ENCODE data around the gene MAP3K15.

DNA sequence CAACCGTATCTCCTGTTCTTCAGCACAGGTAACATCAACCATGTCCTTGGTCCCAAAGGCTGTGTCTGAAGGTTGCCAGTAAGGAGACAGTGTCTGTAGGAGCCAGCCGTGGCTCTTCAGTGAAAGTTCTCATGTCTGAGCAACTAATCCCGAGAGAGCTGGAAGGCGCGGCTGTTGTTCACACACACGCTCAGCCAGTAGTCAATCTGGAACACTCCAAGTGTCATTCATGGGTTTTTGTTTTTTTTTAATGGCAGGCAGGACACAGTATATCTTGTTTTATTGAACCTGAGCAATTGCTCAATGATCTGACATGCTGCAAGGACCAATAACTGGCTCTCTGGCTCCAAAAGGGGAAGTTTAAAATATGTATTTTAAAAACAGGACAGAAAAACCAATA lies 48.4 kb upstream of the MAP3K15 start:
- TF ChIP-seq TEAD4 (CRISPR knock-in tag; IDR thresholded peaks at IDR 0.05) (no peak), ZBTB21 (CRISPR knock-in tag; IDR thresholded peaks at IDR 0.05; ENCODE audit: borderline replicate concordance) (no peak), TP53 (CRISPR knock-in tag; IDR thresholded peaks at IDR 0.05) (no peak)
- TF ChIP-seq, protein P1, sequence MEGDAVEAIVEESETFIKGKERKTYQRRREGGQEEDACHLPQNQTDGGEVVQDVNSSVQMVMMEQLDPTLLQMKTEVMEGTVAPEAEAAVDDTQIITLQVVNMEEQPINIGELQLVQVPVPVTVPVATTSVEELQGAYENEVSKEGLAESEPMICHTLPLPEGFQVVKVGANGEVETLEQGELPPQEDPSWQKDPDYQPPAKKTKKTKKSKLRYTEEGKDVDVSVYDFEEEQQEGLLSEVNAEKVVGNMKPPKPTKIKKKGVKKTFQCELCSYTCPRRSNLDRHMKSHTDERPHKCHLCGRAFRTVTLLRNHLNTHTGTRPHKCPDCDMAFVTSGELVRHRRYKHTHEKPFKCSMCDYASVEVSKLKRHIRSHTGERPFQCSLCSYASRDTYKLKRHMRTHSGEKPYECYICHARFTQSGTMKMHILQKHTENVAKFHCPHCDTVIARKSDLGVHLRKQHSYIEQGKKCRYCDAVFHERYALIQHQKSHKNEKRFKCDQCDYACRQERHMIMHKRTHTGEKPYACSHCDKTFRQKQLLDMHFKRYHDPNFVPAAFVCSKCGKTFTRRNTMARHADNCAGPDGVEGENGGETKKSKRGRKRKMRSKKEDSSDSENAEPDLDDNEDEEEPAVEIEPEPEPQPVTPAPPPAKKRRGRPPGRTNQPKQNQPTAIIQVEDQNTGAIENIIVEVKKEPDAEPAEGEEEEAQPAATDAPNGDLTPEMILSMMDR (IDR thresholded peaks at IDR 0.05), result no peak
- TF ChIP-seq, protein P2, sequence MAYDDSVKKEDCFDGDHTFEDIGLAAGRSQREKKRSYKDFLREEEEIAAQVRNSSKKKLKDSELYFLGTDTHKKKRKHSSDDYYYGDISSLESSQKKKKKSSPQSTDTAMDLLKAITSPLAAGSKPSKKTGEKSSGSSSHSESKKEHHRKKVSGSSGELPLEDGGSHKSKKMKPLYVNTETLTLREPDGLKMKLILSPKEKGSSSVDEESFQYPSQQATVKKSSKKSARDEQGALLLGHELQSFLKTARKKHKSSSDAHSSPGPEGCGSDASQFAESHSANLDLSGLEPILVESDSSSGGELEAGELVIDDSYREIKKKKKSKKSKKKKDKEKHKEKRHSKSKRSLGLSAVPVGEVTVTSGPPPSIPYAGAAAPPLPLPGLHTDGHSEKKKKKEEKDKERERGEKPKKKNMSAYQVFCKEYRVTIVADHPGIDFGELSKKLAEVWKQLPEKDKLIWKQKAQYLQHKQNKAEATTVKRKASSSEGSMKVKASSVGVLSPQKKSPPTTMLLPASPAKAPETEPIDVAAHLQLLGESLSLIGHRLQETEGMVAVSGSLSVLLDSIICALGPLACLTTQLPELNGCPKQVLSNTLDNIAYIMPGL (CRISPR knock-in tag; IDR thresholded peaks at IDR 0.05), result no peak
- TF ChIP-seq, protein P3, sequence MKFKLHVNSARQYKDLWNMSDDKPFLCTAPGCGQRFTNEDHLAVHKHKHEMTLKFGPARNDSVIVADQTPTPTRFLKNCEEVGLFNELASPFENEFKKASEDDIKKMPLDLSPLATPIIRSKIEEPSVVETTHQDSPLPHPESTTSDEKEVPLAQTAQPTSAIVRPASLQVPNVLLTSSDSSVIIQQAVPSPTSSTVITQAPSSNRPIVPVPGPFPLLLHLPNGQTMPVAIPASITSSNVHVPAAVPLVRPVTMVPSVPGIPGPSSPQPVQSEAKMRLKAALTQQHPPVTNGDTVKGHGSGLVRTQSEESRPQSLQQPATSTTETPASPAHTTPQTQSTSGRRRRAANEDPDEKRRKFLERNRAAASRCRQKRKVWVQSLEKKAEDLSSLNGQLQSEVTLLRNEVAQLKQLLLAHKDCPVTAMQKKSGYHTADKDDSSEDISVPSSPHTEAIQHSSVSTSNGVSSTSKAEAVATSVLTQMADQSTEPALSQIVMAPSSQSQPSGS (CRISPR knock-in tag; IDR thresholded peaks at IDR 0.05; ENCODE audit: borderline replicate concordance, low read depth), result no peak

Data from WTC11 (cell line).